Bronchial epithelial cell (primary cell): ENCODE data around the gene TEX10. TPM values are rescaled to one million over a fixed set of nuclear protein-coding genes. Genes with fewer than 3 reads are reported as not detected.

Experiments
- DNase-seq: peaks from one replicate; pipeline ENCODE4 v3.0.0-alpha.2; 2010; ENCODE audit warnings: low read depth
- FAIRE-seq: peaks from 2 replicates; lab custom pipeline; 2011; peaks lifted over from hg19 to GRCh38; lab: Jason Lieb, UNC
- H3K27me3 ChIP-seq: 2 replicates; pipeline ENCODE4 v1.5.1; 2011; ENCODE audit warnings: low read length; ENCODE audit not compliant: control insufficient read depth, insufficient read depth
- H3K36me3 ChIP-seq: 2 replicates; pipeline ENCODE4 v1.5.1; 2011; ENCODE audit warnings: low read length; ENCODE audit not compliant: control insufficient read depth, insufficient read depth
- H3K4me3 ChIP-seq: 2 replicates; pipeline ENCODE4 v1.5.1; 2011; ENCODE audit warnings: mild to moderate bottlenecking, low read depth, low read length, control low read depth
- CTCF ChIP-seq: IDR thresholded peaks from 2 replicates; pipeline ENCODE4 v1.5.1; 2011; ENCODE audit warnings: mild to moderate bottlenecking, moderate library complexity, low read length, control low read depth, inconsistent platforms; ENCODE audit not compliant: insufficient read depth, severe bottlenecking
- total RNA-seq: library from RNA; depleted of rRNA; stranded (reverse); fragments of >200 nt; gene quantifications from 2 replicates; pipeline ENCODE4 v1.2.1, GENCODE V29; 2014

The TEX10 gene
- total RNA-seq, 1 donor from 2014 or later: 30.0 TPM

- no peak for TF ChIP-seq CTCF
- FAIRE-seq: no peak
These were observed 2.8 kb upstream of the TEX10 start for GRCh38 chr9:100355561-100355960.

GRCh38 chr9:100354121-100354800 is 1.5 kb upstream of the TEX10 start:
- no peak for TF ChIP-seq CTCF
- H3K36me3 ChIP-seq: no peaks in the 10 kb centered on the region
- H3K27me3 ChIP-seq: no peaks in the 10 kb centered on the region
- FAIRE-seq: no peak
- no peak for DNase-seq
- no peak overlapping the region for H3K4me3 ChIP-seq

More at GRCh38 chr9:100355561-100355960, 2.8 kb upstream of the TEX10 start:
- no peak for DNase-seq
- no peaks in the 10 kb centered on the region for H3K36me3 ChIP-seq
- H3K4me3 ChIP-seq: no peak overlapping the region
- no peaks in the 10 kb centered on the region for H3K27me3 ChIP-seq

GRCh38 chr9:100352201-100352726 is 478 bp downstream of the TEX10 start:
- H3K27me3 ChIP-seq: no peaks in the 10 kb centered on the region
- no peaks in the 10 kb centered on the region for H3K36me3 ChIP-seq
- FAIRE-seq: no peak
- H3K4me3 ChIP-seq: peak overlapping the region; percentile 89
- peak; percentile 8 for DNase-seq
- no peak for TF ChIP-seq CTCF

GRCh38 chr9:100351508-100351907 is 1.2 kb downstream of the TEX10 start:
- Histone ChIP-seq H3K27me3 (no peaks in the 10 kb centered on the region), H3K4me3 (peak overlapping the region; percentile 89), H3K36me3 (peaks cover 3% of the 10 kb centered on the region)
- FAIRE-seq (no peak), DNase-seq (no peak)
- TF ChIP-seq CTCF: no peak

GRCh38 chr9:100350188-100350587 is 2.6 kb downstream of the TEX10 start:
- no peak for TF ChIP-seq CTCF
- peaks cover 5% of the 10 kb centered on the region for H3K36me3 ChIP-seq
- FAIRE-seq (no peak), DNase-seq (no peak)
- no peak overlapping the region for H3K4me3 ChIP-seq
- no peaks in the 10 kb centered on the region for H3K27me3 ChIP-seq

- no peak overlapping the region for H3K4me3 ChIP-seq
- peaks cover 5% of the 10 kb centered on the region for H3K36me3 ChIP-seq
- TF ChIP-seq CTCF: no peak
- no peak for FAIRE-seq
- no peak for DNase-seq
- no peaks in the 10 kb centered on the region for H3K27me3 ChIP-seq
These were observed 5.9 kb downstream of the TEX10 start for GRCh38 chr9:100346836-100347235.
